GM21447 (cell line): ENCODE results near the gene MB21D2.
A peak's percentile ranks its signal among the peaks of the same experiment; 100 is the strongest.

ENCODE experiments used
- ATAC-seq: cut with Tn5 transposase; IDR thresholded peaks from one replicate; pipeline ENCODE4 v1.9.1; 2021; ENCODE audit not compliant: unreplicated experiment

The MB21D2 gene

GRCh38 chr3:192835818-192836815 lies 81.5 kb downstream of the MB21D2 start:
- no peak for ATAC-seq

GRCh38 chr3:192834428-192834827 lies 83.2 kb downstream of the MB21D2 start:
- no peak for ATAC-seq

- ATAC-seq: no peak
Observed at GRCh38 chr3:192833177-192833890, 84.3 kb downstream of the MB21D2 start.

- ATAC-seq: no peak
Observed at GRCh38 chr3:192831801-192832347, 85.8 kb downstream of the MB21D2 start.

- no peak for ATAC-seq
Observed at GRCh38 chr3:192831111-192831644, 86.5 kb downstream of the MB21D2 start.

- ATAC-seq: no peak
Observed at GRCh38 chr3:192830291-192831110, 87.2 kb downstream of the MB21D2 start.

- no peak for ATAC-seq
Observed at GRCh38 chr3:192827863-192828594, 89.6 kb downstream of the MB21D2 start.

GRCh38 chr3:192827208-192827607 lies 90.4 kb downstream of the MB21D2 start:
- no peak for ATAC-seq

GRCh38 chr3:192826214-192827006 lies 91.2 kb downstream of the MB21D2 start:
- no peak for ATAC-seq

GRCh38 chr3:192825657-192826200 lies 91.9 kb downstream of the MB21D2 start:
- peak; percentile 61 for ATAC-seq

- ATAC-seq: no peak
Observed at GRCh38 chr3:192825216-192825615, 92.4 kb downstream of the MB21D2 start.

- ATAC-seq: no peak
Observed at GRCh38 chr3:192824313-192824712, 93.3 kb downstream of the MB21D2 start.

- ATAC-seq: no peak
Observed at GRCh38 chr3:192821161-192821560, 96.5 kb downstream of the MB21D2 start.

GRCh38 chr3:192820161-192820560 lies 97.5 kb downstream of the MB21D2 start:
- ATAC-seq: no peak

- ATAC-seq: peak; percentile 72
Observed at GRCh38 chr3:192819001-192819569, 98.6 kb downstream of the MB21D2 start.

GRCh38 chr3:192818126-192818525 lies 99.5 kb downstream of the MB21D2 start:
- no peak for ATAC-seq

- no peak for ATAC-seq
Observed at GRCh38 chr3:192817506-192817905, 100.2 kb downstream of the MB21D2 start.

GRCh38 chr3:192817053-192817452 lies 100.6 kb downstream of the MB21D2 start:
- ATAC-seq: no peak
